ENCODE results near the gene DNAAF1.

DNA sequence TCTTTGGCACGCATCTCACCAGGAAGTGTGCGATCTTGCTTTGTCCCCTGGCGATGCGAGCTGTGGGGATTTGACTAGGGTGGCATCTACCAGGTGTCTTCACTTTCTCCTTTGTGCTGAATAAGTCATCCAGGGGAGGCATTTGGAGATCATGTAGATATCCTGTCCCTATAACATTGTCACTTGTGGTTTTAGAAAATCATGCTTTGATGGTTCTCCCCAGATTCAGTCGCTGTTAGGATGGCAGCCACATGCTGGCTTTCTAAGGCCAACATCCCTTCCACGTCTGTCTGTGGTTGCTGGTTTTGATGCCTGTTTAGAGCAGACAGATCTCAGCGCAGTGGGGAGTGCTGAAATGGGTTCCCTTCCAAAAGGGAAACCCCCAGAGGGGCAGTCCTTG, 48.4 kb downstream of the DNAAF1 start:
- TF ChIP-seq EZH2 (IDR thresholded peaks at IDR 0.05; ENCODE audit: insufficient read depth, poor library complexity, severe bottlenecking): no peak
- no peak for TF ChIP-seq EZH2phosphoT487 (IDR thresholded peaks at IDR 0.05; ENCODE audit: insufficient read depth, low read depth)

All from GM23248 (cell line).